SK-N-SH (cell line): Measurements from ENCODE around the gene EIF5A. TPM values are rescaled to one million over a fixed set of nuclear protein-coding genes. Genes with fewer than 3 reads are reported as not detected.

ENCODE experiments used
- CTCF ChIA-PET: fragments of 300-600, 350-600 bp; formaldehyde crosslinking; extraction: SDS; loops from one replicate; lab custom pipeline; 2021; lab: Yijun Ruan, JAX
- POLR2A ChIA-PET: fragments of 350-600 bp; sonication (Branson Sonifier 250); formaldehyde crosslinking; extraction: SDS; loops from one replicate; lab custom pipeline; 2020; ENCODE audit warnings: antibody characterized with exemption, inconsistent platforms; lab: Yijun Ruan, JAX
- DNase-seq: peaks from one replicate; pipeline ENCODE4 v3.0.0; 2012
- H2AFZ ChIP-seq: fragments of 200-600 bp; sonication (generic); 2 replicates; pipeline ENCODE4 v1.8.1; 2016; ENCODE audit warnings: antibody characterized with exemption, mild to moderate bottlenecking, low read depth
- H3F3A ChIP-seq: fragments of 200-600 bp; sonication (generic); replicated peaks from 2 replicates; pipeline ENCODE3; 2016; ENCODE audit warnings: antibody characterized with exemption, mild to moderate bottlenecking; ENCODE audit not compliant: insufficient read depth
- H3K27ac ChIP-seq, 2 experiments: fragments of 200-500 bp in 1 of 2; fragments of 200-600 bp in 1 of 2; sonication (Bioruptor generic) in 1 of 2; sonication (generic), shearing (Covaris generic) in 1 of 2; 2 replicates each; pipeline versions ENCODE4 v1.5.1 to v1.6.1; 2014 to 2016; ENCODE audit warnings: low read depth in 2 of 2, inconsistent platforms in 1 of 2, low read length in 1 of 2, mild to moderate bottlenecking in 1 of 2, mixed read lengths in 1 of 2
- H3K27me3 ChIP-seq: fragments of 200-600 bp; sonication (generic), shearing (Covaris generic); 2 replicates; pipeline ENCODE4 v1.6.1; 2016; ENCODE audit warnings: mixed run types; ENCODE audit not compliant: insufficient read depth
- H3K36me3 ChIP-seq, 2 experiments: fragments of 200-500 bp in 1 of 2; fragments of 200-600 bp in 1 of 2; sonication (Bioruptor generic) in 1 of 2; sonication (generic) in 1 of 2; replicated peaks in 1 of 2; 2 replicates each; pipeline versions ENCODE3 to v1.5.1; 2014 to 2016; ENCODE audit warnings: low read length in 1 of 2, mild to moderate bottlenecking in 1 of 2; ENCODE audit not compliant: insufficient read depth in 2 of 2, control insufficient read depth in 1 of 2
- H3K4me1 ChIP-seq, 2 experiments: fragments of 200-500 bp in 1 of 2; fragments of 200-600 bp in 1 of 2; sonication (Bioruptor generic) in 1 of 2; sonication (generic), shearing (Covaris generic) in 1 of 2; 2 replicates each; pipeline versions ENCODE4 v1.5.1 to v1.6.1; 2014 to 2016; ENCODE audit warnings: low read depth in 1 of 2, low read length in 1 of 2, mixed run types in 1 of 2; ENCODE audit not compliant: insufficient read depth in 2 of 2, control insufficient read depth in 1 of 2
- H3K4me2 ChIP-seq: fragments of 200-600 bp; sonication (generic), shearing (Covaris generic); 2 replicates; pipeline ENCODE4 v1.6.1; 2017; ENCODE audit warnings: mixed run types
- H3K4me3 ChIP-seq, 2 experiments: fragments of 200-500 bp in 1 of 2; fragments of 200-600 bp in 1 of 2; sonication (Bioruptor generic) in 1 of 2; sonication (generic), shearing (Covaris generic) in 1 of 2; 2 replicates each; pipeline versions ENCODE4 v1.5.1 to v1.8.1; 2014 to 2016; ENCODE audit warnings: low read depth in 2 of 2, inconsistent platforms in 1 of 2, low read length in 1 of 2, mild to moderate bottlenecking in 1 of 2, mixed read lengths in 1 of 2, moderate library complexity in 1 of 2
- H3K79me2 ChIP-seq: fragments of 200-600 bp; sonication (generic); 2 replicates; pipeline ENCODE4 v1.8.1; 2017; ENCODE audit warnings: mild to moderate bottlenecking; ENCODE audit not compliant: insufficient read depth
- H3K9ac ChIP-seq: fragments of 200-600 bp; sonication (generic); 2 replicates; pipeline ENCODE4 v1.6.1; 2017; ENCODE audit warnings: mixed run types
- H3K9me2 ChIP-seq: fragments of 200-600 bp; sonication (generic); 2 replicates; pipeline ENCODE4 v1.6.1; 2017; ENCODE audit warnings: mixed run types
- H3K9me3 ChIP-seq: fragments of 200-600 bp; sonication (generic); 2 replicates; pipeline ENCODE4 v1.6.1; 2017; ENCODE audit warnings: mixed run types, mild to moderate bottlenecking, moderate library complexity
- H4K20me1 ChIP-seq: fragments of 200-600 bp; sonication (generic); 2 replicates; pipeline ENCODE4 v1.6.1; 2017; ENCODE audit warnings: mild to moderate bottlenecking, mixed run types; ENCODE audit not compliant: insufficient read depth
- CTCF ChIP-seq: fragments of 200-600 bp; sonication (generic); IDR thresholded peaks from 2 replicates; pipeline ENCODE4 v1.6.1; 2017; ENCODE audit warnings: antibody characterized with exemption, mild to moderate bottlenecking, moderate library complexity
- ELF1 ChIP-seq: IDR thresholded peaks from 2 replicates; pipeline ENCODE4 v1.4.0; 2012
- EP300 ChIP-seq, 2 experiments: IDR thresholded peaks; 2 replicates each; pipeline versions ENCODE4 v1.4.0 to v1.6.1; 2012; ENCODE audit warnings: borderline replicate concordance in 1 of 2, low read depth in 1 of 2, low read length in 1 of 2
- FOSL2 ChIP-seq: IDR thresholded peaks from 2 replicates; pipeline ENCODE4 v1.4.0; 2012; ENCODE audit warnings: low read depth, mild to moderate bottlenecking, moderate library complexity, borderline replicate concordance
- GATA2 ChIP-seq: sonication (generic); formaldehyde crosslinking; IDR thresholded peaks from 2 replicates; pipeline ENCODE4 v1.5.0; 2020; ENCODE audit warnings: mild to moderate bottlenecking, missing genetic modification reagents
- POLR2AphosphoS5 ChIP-seq: IDR thresholded peaks from 2 replicates; pipeline ENCODE4 v1.6.1; 2012; ENCODE audit warnings: low read depth, low read length
- RAD21 ChIP-seq: IDR thresholded peaks from 2 replicates; pipeline ENCODE4 v1.6.1; 2012; ENCODE audit warnings: mild to moderate bottlenecking, low read length
- RCOR1 ChIP-seq: fragments of 150-350 bp; IDR thresholded peaks from 2 replicates; pipeline ENCODE4 v1.6.1; 2017; ENCODE audit warnings: antibody characterized with exemption, low read length
- TAF1 ChIP-seq: IDR thresholded peaks from 2 replicates; pipeline ENCODE4 v1.6.1; 2012; ENCODE audit warnings: low read depth, mild to moderate bottlenecking, low read length, moderate library complexity, borderline replicate concordance
- TCF12 ChIP-seq: IDR thresholded peaks from 2 replicates; pipeline ENCODE4 v1.4.0; 2012
- TEAD4 ChIP-seq: IDR thresholded peaks from 2 replicates; pipeline ENCODE4 v1.4.0; 2012; ENCODE audit warnings: mild to moderate bottlenecking, borderline replicate concordance; ENCODE audit not compliant: insufficient read depth
- YY1 ChIP-seq: IDR thresholded peaks from 2 replicates; pipeline ENCODE4 v1.4.0; 2012; ENCODE audit warnings: low read depth, mild to moderate bottlenecking
- WGBS: methylation state at CpG from one replicate; pipeline ENCODE4 v1.1.6; 2017; ENCODE audit warnings: low lambda C conversion rate; 5-methylcytosine and 5-hydroxymethylcytosine counted together
- polyA plus RNA-seq, 3 experiments: library from polyadenylated mRNA; depleted of rRNA; stranded (reverse); fragments of >200 nt; gene quantifications; 2 replicates each; pipeline ENCODE4 v1.2.3, GENCODE V29; 2012
- TF ChIP-seq, protein P1 (sequence below): IDR thresholded peaks from 2 replicates; pipeline ENCODE4 v1.6.1; 2012; ENCODE audit warnings: mild to moderate bottlenecking, low read depth, low read length, moderate library complexity

The EIF5A gene
- polyA plus RNA-seq, 1 of the 3 experiments (the other 2 are of a cell fraction) = 971 TPM

DNA sequence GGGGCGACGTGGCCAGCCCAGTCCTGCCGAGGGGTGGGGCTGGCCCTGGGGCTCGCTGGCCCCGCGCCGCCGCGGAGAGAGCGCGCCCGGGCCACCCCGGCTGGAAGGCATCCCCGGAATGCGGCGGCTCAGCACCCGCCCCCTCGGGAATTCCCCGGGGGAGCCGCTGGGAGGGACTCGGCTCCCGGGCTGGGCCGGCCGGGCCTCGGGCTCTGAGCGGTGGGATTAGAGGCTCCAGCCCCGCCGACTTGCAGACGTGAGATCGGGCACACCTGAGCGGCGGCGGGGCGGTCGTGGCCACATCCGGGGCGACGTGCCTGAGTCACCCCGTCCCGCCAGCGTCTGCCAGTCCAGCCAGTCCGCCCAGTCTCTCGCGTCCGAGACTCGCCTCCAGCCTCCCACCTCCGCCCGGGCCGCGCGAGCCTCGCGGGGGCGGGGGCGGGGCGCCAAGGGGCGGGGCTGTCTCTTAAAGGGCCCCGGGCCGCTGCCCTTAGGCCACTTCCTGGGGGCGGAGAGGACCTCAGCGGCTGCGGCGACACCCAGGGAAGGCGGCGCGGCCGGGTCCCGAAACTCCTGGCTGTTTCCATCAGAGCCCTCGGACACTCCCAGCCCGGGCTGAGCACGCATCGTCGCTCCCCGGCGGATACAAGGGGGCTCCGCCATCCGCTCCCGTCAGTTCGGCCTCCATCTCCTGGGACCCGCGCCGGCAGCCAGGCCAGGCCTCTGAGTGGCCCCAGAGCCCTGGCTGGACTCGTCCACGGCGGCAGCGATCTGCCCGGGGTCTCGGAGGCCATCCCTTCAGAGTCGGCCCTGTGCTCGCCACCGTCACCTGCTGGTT is 44.5 kb downstream of the EIF5A start, which contains the start of gene KCTD11 (continued):
- TF ChIP-seq TAF1 (no peak), FOSL2 (no peak), YY1 (0 out of 2 replicates have a peak, but pooled peaks have one; percentile 20), TCF12 (peak; percentile 11; the same call in 1 of the 2 replicates), EP300 (IDR thresholded peaks at IDR 0.05; ENCODE audit: borderline replicate concordance in 1 of 2, low read depth in 1 of 2, low read length in 1 of 2) (peak in 1 of 2 experiments; percentile 14; a peak in 1 of 4 replicates), TEAD4 (peak; percentile 97), POLR2AphosphoS5 (peak; percentile 36; the same call in 1 of the 2 replicates), ELF1 (peak; percentile 55), RAD21 (no peak)
- TF ChIP-seq, all 33 proteins: peak for 12

DNA sequence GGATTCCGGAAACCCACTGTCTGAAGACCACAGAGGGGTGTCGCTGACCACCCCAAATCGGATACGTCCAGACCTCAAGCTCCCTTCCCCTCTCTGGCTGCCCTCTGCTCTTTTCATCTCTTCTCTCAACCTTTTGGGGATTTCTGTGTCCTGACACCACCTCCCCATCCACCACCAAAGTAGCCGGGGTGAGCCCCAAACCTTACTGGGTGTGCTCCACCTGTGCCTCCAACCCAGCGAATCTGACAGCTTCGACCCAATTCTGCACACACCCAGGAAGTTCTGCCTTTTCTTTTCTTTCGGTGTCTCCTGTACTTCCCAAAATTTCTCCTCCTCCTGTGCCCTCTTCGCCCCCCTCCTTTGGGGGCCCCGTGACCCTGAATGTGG is 45.1 kb downstream of the EIF5A start:
- Histone ChIP-seq H3K79me2 (peaks cover 38% of the 10 kb centered on the region), H3K27ac (peak overlapping the region; percentile 88 to 99), H3K4me2 (peak overlapping the region; percentile 100)
- TF ChIP-seq CTCF = peak; percentile 62
- TF ChIP-seq RCOR1 = no peak
- no peak for TF ChIP-seq GATA2 (CRISPR knock-in tag)
- no peak for TF ChIP-seq FOSL2
- TF ChIP-seq, protein P1, sequence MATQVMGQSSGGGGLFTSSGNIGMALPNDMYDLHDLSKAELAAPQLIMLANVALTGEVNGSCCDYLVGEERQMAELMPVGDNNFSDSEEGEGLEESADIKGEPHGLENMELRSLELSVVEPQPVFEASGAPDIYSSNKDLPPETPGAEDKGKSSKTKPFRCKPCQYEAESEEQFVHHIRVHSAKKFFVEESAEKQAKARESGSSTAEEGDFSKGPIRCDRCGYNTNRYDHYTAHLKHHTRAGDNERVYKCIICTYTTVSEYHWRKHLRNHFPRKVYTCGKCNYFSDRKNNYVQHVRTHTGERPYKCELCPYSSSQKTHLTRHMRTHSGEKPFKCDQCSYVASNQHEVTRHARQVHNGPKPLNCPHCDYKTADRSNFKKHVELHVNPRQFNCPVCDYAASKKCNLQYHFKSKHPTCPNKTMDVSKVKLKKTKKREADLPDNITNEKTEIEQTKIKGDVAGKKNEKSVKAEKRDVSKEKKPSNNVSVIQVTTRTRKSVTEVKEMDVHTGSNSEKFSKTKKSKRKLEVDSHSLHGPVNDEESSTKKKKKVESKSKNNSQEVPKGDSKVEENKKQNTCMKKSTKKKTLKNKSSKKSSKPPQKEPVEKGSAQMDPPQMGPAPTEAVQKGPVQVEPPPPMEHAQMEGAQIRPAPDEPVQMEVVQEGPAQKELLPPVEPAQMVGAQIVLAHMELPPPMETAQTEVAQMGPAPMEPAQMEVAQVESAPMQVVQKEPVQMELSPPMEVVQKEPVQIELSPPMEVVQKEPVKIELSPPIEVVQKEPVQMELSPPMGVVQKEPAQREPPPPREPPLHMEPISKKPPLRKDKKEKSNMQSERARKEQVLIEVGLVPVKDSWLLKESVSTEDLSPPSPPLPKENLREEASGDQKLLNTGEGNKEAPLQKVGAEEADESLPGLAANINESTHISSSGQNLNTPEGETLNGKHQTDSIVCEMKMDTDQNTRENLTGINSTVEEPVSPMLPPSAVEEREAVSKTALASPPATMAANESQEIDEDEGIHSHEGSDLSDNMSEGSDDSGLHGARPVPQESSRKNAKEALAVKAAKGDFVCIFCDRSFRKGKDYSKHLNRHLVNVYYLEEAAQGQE = no peak
- no peak for TF ChIP-seq TEAD4
- TF ChIP-seq, all 33 proteins: peak for 1
- WGBS = 55% methylated on average over 10 of the region's 10 CpGs
- H3K9me3 ChIP-seq = no peaks in the 10 kb centered on the region
- no peaks in the 10 kb centered on the region; the same call in 1 of the 2 replicates for H4K20me1 ChIP-seq
- DNase-seq = no peak
- H3K36me3 ChIP-seq = no peaks in the 10 kb centered on the region
- no peaks in the 10 kb centered on the region for H3K9me2 ChIP-seq
- H3K27me3 ChIP-seq = no peaks in the 10 kb centered on the region
- H3K4me1 ChIP-seq = peaks cover 19 to 48% of the 10 kb centered on the region in 2 experiments; a peak in 2 of 4 replicates
- peak overlapping the region; percentile 69 to 97 for H3K4me3 ChIP-seq
- CTCF ChIA-PET = interaction anchor here (0.7 to 5.2 kb wide), 12 partner anchors 10 to 266 kb away, joined by 3 to 52 read pairs (median 4); partner anchors contain the start of genes ACAP1 and SENP3
- H3K9ac ChIP-seq = peak overlapping the region; percentile 100
- peaks cover 15% of the 10 kb centered on the region for H3F3A ChIP-seq
- H2AFZ ChIP-seq = no peak overlapping the region
- POLR2A ChIA-PET = interaction anchor here (0.6 kb wide), 1 partner anchor 849 kb away, joined by 3 read pairs; no protein-coding TSS in a partner anchor
